ENCODE results near the gene S100A2. TPM values are rescaled to one million over a fixed set of nuclear protein-coding genes. Genes with fewer than 3 reads are reported as not detected.

S100A2 gene
- polyA plus RNA-seq, 3 donors = 0.32 TPM; not detected in 2

- H3K4me3 ChIP-seq (replicated peaks in 1 of 3; ENCODE audit: low read depth in 2 of 3, low read length in 3 of 3) = no peak overlapping the region
- H3K9ac ChIP-seq (ENCODE audit: insufficient read depth, low read length, poor library complexity, severe bottlenecking) = no peak overlapping the region
- no peaks in the 10 kb centered on the region for H3K36me3 Mint-ChIP-seq
- H3K27me3 Mint-ChIP-seq (ENCODE audit: low read depth in 3 of 3) = peaks cover 2% of the 10 kb centered on the region in 3 donors
- H3K27ac Mint-ChIP-seq = no peak overlapping the region
- no peak overlapping the region for H3K4me2 ChIP-seq (replicated peaks; ENCODE audit: extremely low read depth, low read length, poor library complexity, severe bottlenecking)
- H4K20me1 ChIP-seq (ENCODE audit: insufficient read depth, low read length) = no peaks in the 10 kb centered on the region
- H3K79me2 ChIP-seq (ENCODE audit: insufficient read depth, low read length) = no peaks in the 10 kb centered on the region
- H3K36me3 ChIP-seq (replicated peaks in 1 of 2; ENCODE audit: control insufficient read depth in 1 of 2, insufficient read depth in 2 of 2, low read length in 2 of 2) = no peaks in the 10 kb centered on the region
- WGBS (ENCODE audit: insufficient coverage) = 92% methylated on average over 4 of the region's 5 CpGs
- no peak overlapping the region for H2AFZ ChIP-seq (ENCODE audit: insufficient read depth, low read depth, low read length, poor library complexity, severe bottlenecking)
- H3K9me3 ChIP-seq (replicated peaks in 1 of 2; ENCODE audit: control insufficient read depth in 1 of 2, insufficient read depth in 1 of 2, low read length in 2 of 2) = no peaks in the 10 kb centered on the region
- no peak overlapping the region for H3K4me3 Mint-ChIP-seq
- intact Hi-C loops (cut with micrococcal nuclease) = no loop called here
- H3K4me1 ChIP-seq (ENCODE audit: control insufficient read depth in 1 of 2, insufficient read depth in 2 of 2, low read length in 2 of 2) = peaks cover 35 to 48% of the 10 kb centered on the region in 2 donors
- TF ChIP-seq CTCF (IDR thresholded peaks at IDR 0.05) = no peak
- DNase-seq = no peak
- H3K4me1 Mint-ChIP-seq = peaks cover 41% of the 10 kb centered on the region
- no peak overlapping the region for H3K27ac ChIP-seq (ENCODE audit: low read depth in 1 of 2, low read length in 2 of 2)
- peaks cover 0 to 2% (median 0%) of the 10 kb centered on the region in 7 donors for H3K9me3 Mint-ChIP-seq
- no peaks in the 10 kb centered on the region for H3K27me3 ChIP-seq (ENCODE audit: control insufficient read depth in 2 of 2, insufficient read depth in 2 of 2, low read length in 2 of 2)
These were observed 47.8 kb upstream of the S100A2 start for GRCh38 chr1:153613406-153613805.

DNA sequence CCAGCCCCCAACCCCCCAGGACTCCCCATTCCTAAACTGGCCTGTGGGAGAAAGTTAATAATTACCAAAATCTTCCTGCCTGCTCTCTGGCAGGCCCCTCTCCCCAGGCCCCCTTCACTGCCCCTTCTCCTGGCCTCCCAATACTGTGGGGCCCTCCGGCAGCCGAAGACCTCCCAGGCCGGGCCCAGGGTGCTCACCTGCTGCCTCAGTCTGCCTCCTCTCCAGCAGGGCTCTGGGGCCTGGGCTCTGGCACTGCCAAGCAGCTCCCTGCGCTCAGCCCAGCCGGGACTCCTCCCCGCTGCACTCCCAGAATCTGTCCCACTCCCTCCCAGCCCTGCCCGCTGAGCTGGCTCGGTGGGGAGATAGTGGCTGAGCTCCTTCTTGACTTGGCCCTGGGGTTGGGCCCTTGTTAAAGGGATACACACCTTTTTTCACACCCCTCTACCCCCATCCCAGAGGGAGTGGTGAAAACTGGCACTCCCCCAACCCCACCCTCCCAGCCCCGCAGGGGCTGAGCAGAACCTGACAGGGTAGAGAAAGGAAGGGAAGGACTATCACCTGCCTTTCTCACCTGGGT is 47.2 kb upstream of the S100A2 start, which contains the start of gene S100A16:
Gene S100A16 (minus strand): TSS at position 383 of the 577 bp plus-strand sequence. CDS start 4,986 bp downstream, outside the sequence.
- intact Hi-C loops (cut with micrococcal nuclease) = no loop called here
- peaks cover 34 to 46% of the 10 kb centered on the region in 2 donors for H3K4me1 ChIP-seq (ENCODE audit: control insufficient read depth in 1 of 2, insufficient read depth in 2 of 2, low read length in 2 of 2)
- DNase-seq = no peak
- no peak within 1 kb of the TSS for H2AFZ ChIP-seq (ENCODE audit: insufficient read depth, low read depth, low read length, poor library complexity, severe bottlenecking)
- H3K4me3 ChIP-seq (replicated peaks in 1 of 3; ENCODE audit: low read depth in 2 of 3, low read length in 3 of 3) = no peak within 1 kb of the TSS
- no peaks in the 10 kb centered on the region for H4K20me1 ChIP-seq (ENCODE audit: insufficient read depth, low read length)
- peaks cover 2% of the 10 kb centered on the region in 3 donors for H3K27me3 Mint-ChIP-seq (ENCODE audit: low read depth in 3 of 3)
- 98% methylated on average over 4 of the region's 9 CpGs for WGBS (ENCODE audit: insufficient coverage)
- H3K9me3 ChIP-seq (replicated peaks in 1 of 2; ENCODE audit: control insufficient read depth in 1 of 2, insufficient read depth in 1 of 2, low read length in 2 of 2) = no peaks in the 10 kb centered on the region
- H3K9ac ChIP-seq (ENCODE audit: insufficient read depth, low read length, poor library complexity, severe bottlenecking) = no peak within 1 kb of the TSS
- no peaks in the 10 kb centered on the region for H3K36me3 ChIP-seq (replicated peaks in 1 of 2; ENCODE audit: control insufficient read depth in 1 of 2, insufficient read depth in 2 of 2, low read length in 2 of 2)
- H3K4me3 Mint-ChIP-seq = no peak within 1 kb of the TSS
- no peaks in the 10 kb centered on the region for H3K27me3 ChIP-seq (ENCODE audit: control insufficient read depth in 2 of 2, insufficient read depth in 2 of 2, low read length in 2 of 2)
- peaks cover 41% of the 10 kb centered on the region for H3K4me1 Mint-ChIP-seq
- no peak within 1 kb of the TSS for H3K27ac ChIP-seq (ENCODE audit: low read depth in 1 of 2, low read length in 2 of 2)
- peak within 1 kb of the TSS in 1 of 7 donors; percentile 48 for H3K27ac Mint-ChIP-seq
- no peaks in the 10 kb centered on the region for H3K79me2 ChIP-seq (ENCODE audit: insufficient read depth, low read length)
- H3K36me3 Mint-ChIP-seq = no peaks in the 10 kb centered on the region
- peaks cover 0 to 2% (median 0%) of the 10 kb centered on the region in 7 donors for H3K9me3 Mint-ChIP-seq
- H3K4me2 ChIP-seq (replicated peaks; ENCODE audit: extremely low read depth, low read length, poor library complexity, severe bottlenecking) = no peak within 1 kb of the TSS
- no peak for TF ChIP-seq CTCF (IDR thresholded peaks at IDR 0.05)

All from CD14-positive monocyte (primary cell).